WI38 (cell line): ENCODE data around the gene ASXL3.

Experiments
- H3K4me3 ChIP-seq: 2 replicates; pipeline ENCODE4 v1.5.1; 2011; ENCODE audit warnings: low read depth, mild to moderate bottlenecking, control low read depth, low read length
- CTCF ChIP-seq: IDR thresholded peaks from 2 replicates; pipeline ENCODE4 v1.5.1; 2012; ENCODE audit warnings: low read depth, mild to moderate bottlenecking, control low read depth, low read length

The ASXL3 gene

GRCh38 chr18:33670029-33670428 is 92.0 kb downstream of the ASXL3 start:
- no peak for TF ChIP-seq CTCF
- H3K4me3 ChIP-seq: no peak overlapping the region

GRCh38 chr18:33673689-33674088 is 95.7 kb downstream of the ASXL3 start:
- no peak overlapping the region for H3K4me3 ChIP-seq
- no peak for TF ChIP-seq CTCF

- H3K4me3 ChIP-seq: no peak overlapping the region
- no peak for TF ChIP-seq CTCF
These were observed 98.6 kb downstream of the ASXL3 start for GRCh38 chr18:33676593-33676992.

- no peak for TF ChIP-seq CTCF
- no peak overlapping the region for H3K4me3 ChIP-seq
These were observed 99.9 kb downstream of the ASXL3 start for GRCh38 chr18:33677891-33678290.

- H3K4me3 ChIP-seq: no peak overlapping the region
- no peak for TF ChIP-seq CTCF
These were observed 104.4 kb downstream of the ASXL3 start for GRCh38 chr18:33682436-33682835.

GRCh38 chr18:33694593-33694992 is 116.6 kb downstream of the ASXL3 start:
- H3K4me3 ChIP-seq: no peak overlapping the region
- TF ChIP-seq CTCF: no peak

- no peak for TF ChIP-seq CTCF
- no peak overlapping the region for H3K4me3 ChIP-seq
These were observed 118.5 kb downstream of the ASXL3 start for GRCh38 chr18:33696332-33697162.
